GM12878 (cell line): ENCODE measurements around the gene ZNF134. TPM values are rescaled to one million over a fixed set of nuclear protein-coding genes. Genes with fewer than 3 reads are reported as not detected.

Experiments
- ATAC-seq: fragments of 200-7000 bp; cut with Tn5 transposase; 3 replicates; pipeline ENCODE4 v1.9.1; 2020; ENCODE audit warnings: mild to moderate bottlenecking, moderate library complexity
- BruUV-seq: library from RNA; stranded (reverse); fragments of 400-500 nt; replicated peaks from 2 replicates; lab custom pipeline; 2021; lab: Mats Ljungman, UMichigan
- CTCF ChIA-PET: fragments of 300-600 bp; sonication (Branson Sonifier 250); formaldehyde crosslinking; extraction: SDS; loops from one replicate; lab custom pipeline; 2021; ENCODE audit warnings: inconsistent platforms; lab: Yijun Ruan, JAX
- POLR2A ChIA-PET: fragments of 350-600 bp; formaldehyde crosslinking; extraction: SDS; loops from one replicate; lab custom pipeline; 2021; ENCODE audit warnings: inconsistent platforms; lab: Charles Lee
- RAD21 ChIA-PET: fragments of 300-600 bp; sonication (Branson Sonifier 250); formaldehyde crosslinking; loops from one replicate; lab custom pipeline; 2023; ENCODE audit warnings: antibody characterized with exemption; ENCODE audit not compliant: unreplicated experiment; lab: Charles Lee
- SMC1A ChIA-PET: fragments of 300-600 bp; sonication (Branson Sonifier 250); formaldehyde crosslinking; loops from one replicate; lab custom pipeline; 2023; ENCODE audit not compliant: unreplicated experiment, uncharacterized antibody; lab: Charles Lee
- DNase-seq: peaks from one replicate; pipeline ENCODE4 v3.0.0-alpha.2; 2011; ENCODE audit warnings: low read depth, low spot score
- FAIRE-seq: peaks from 3 replicates; lab custom pipeline; 2011; peaks lifted over from hg19 to GRCh38; lab: Jason Lieb, UNC
- H2AFZ ChIP-seq: 2 replicates; pipeline ENCODE4 v1.6.0; 2011; ENCODE audit warnings: low read depth, low read length, control low read depth; ENCODE audit not compliant: control insufficient read depth
- H3K27ac ChIP-seq: 2 replicates; pipeline ENCODE4 v1.5.1; 2011; ENCODE audit warnings: control low read depth; ENCODE audit not compliant: control insufficient read depth, insufficient read depth
- H3K27me3 ChIP-seq, 2 experiments: replicated peaks in 1 of 2; 2 replicates each; pipeline versions ENCODE4 v1.6.0 to v1.6.1; 2011; ENCODE audit warnings: low read length in 1 of 2; ENCODE audit not compliant: control insufficient read depth in 2 of 2, insufficient read depth in 2 of 2
- H3K36me3 ChIP-seq, 2 experiments: 2 replicates each; pipeline ENCODE4 v1.5.1; 2011; ENCODE audit warnings: low read length in 1 of 2; ENCODE audit not compliant: control insufficient read depth in 2 of 2, insufficient read depth in 2 of 2
- H3K4me1 ChIP-seq: 2 replicates; pipeline ENCODE4 v1.6.1; 2011; ENCODE audit warnings: mild to moderate bottlenecking, low read length, moderate library complexity, mixed read lengths; ENCODE audit not compliant: control insufficient read depth, insufficient read depth
- H3K4me2 ChIP-seq: 2 replicates; pipeline ENCODE4 v1.6.0; 2011; ENCODE audit warnings: control low read depth; ENCODE audit not compliant: control insufficient read depth, insufficient read depth
- H3K4me3 ChIP-seq: fragments of 200-600 bp; sonication (generic); 2 replicates; pipeline ENCODE4 v1.5.1; 2016
- H3K79me2 ChIP-seq: 2 replicates; pipeline ENCODE4 v1.6.0; 2011; ENCODE audit warnings: low read length; ENCODE audit not compliant: control insufficient read depth, insufficient read depth
- H3K9ac ChIP-seq: 2 replicates; pipeline ENCODE4 v1.8.0; 2011; ENCODE audit warnings: low read length, control low read depth, mixed read lengths; ENCODE audit not compliant: control insufficient read depth, insufficient read depth
- H3K9me3 ChIP-seq: replicated peaks from 3 replicates; pipeline ENCODE4 v1.5.1; 2011; ENCODE audit warnings: mild to moderate bottlenecking, low read length; ENCODE audit not compliant: control insufficient read depth, insufficient read depth
- H4K20me1 ChIP-seq: 2 replicates; pipeline ENCODE4 v1.6.0; 2011; ENCODE audit not compliant: control insufficient read depth, insufficient read depth
- ETV6 ChIP-seq, 2 experiments: fragments of 450-650 bp in 1 of 2; IDR thresholded peaks in 1 of 2; conservative IDR thresholded peaks in 1 of 2; 2 replicates each; pipeline ENCODE4 v1.6.1; 2014; ENCODE audit warnings: antibody characterized with exemption in 1 of 2, borderline replicate concordance in 1 of 2, low read depth in 1 of 2, mild to moderate bottlenecking in 1 of 2, moderate library complexity in 1 of 2
- HDGF ChIP-seq: fragments of 450-650 bp; IDR thresholded peaks from 2 replicates; pipeline ENCODE4 v1.6.1; 2016; ENCODE audit warnings: antibody characterized with exemption
- KDM1A ChIP-seq: fragments of 200-600 bp; sonication (generic); IDR thresholded peaks from 2 replicates; pipeline ENCODE4 v1.6.1; 2016; ENCODE audit warnings: borderline replicate concordance
- MLLT1 ChIP-seq: fragments of 450-650 bp; IDR thresholded peaks from 2 replicates; pipeline ENCODE4 v1.6.1; 2016; ENCODE audit warnings: mild to moderate bottlenecking
- NR2C1 ChIP-seq: fragments of 450-650 bp; IDR thresholded peaks from 2 replicates; pipeline ENCODE4 v1.6.1; 2017; ENCODE audit warnings: antibody characterized with exemption, mild to moderate bottlenecking, moderate library complexity
- PRDM15 ChIP-seq: fragments of 450-650 bp; formaldehyde crosslinking; IDR thresholded peaks from 2 replicates; pipeline ENCODE4 v1.4.0; 2020; ENCODE audit warnings: mild to moderate bottlenecking, moderate library complexity
- RAD21 ChIP-seq: IDR thresholded peaks from 2 replicates; pipeline ENCODE4 v1.6.1; 2011; ENCODE audit warnings: mild to moderate bottlenecking, low read depth, low read length, moderate library complexity; ENCODE audit not compliant: insufficient read depth
- RBBP5 ChIP-seq: fragments of 200-600 bp; sonication (generic); conservative IDR thresholded peaks from 2 replicates; pipeline ENCODE4 v1.6.1; 2016
- RELB ChIP-seq: fragments of 450-650 bp; IDR thresholded peaks from 2 replicates; pipeline ENCODE4 v1.6.1; 2017; ENCODE audit warnings: low read depth, mild to moderate bottlenecking, moderate library complexity
- TCF3 ChIP-seq: IDR thresholded peaks from 2 replicates; pipeline ENCODE4 v1.6.1; 2012; ENCODE audit warnings: low read depth, mild to moderate bottlenecking, low read length, borderline replicate concordance; ENCODE audit not compliant: insufficient read depth
- YBX1 ChIP-seq: fragments of 450-650 bp; IDR thresholded peaks from 2 replicates; pipeline ENCODE4 v1.6.1; 2016; ENCODE audit warnings: antibody characterized with exemption
- ZBTB4 ChIP-seq: fragments of 450-650 bp; formaldehyde crosslinking; IDR thresholded peaks from 2 replicates; pipeline ENCODE4 v1.4.0; 2022; ENCODE audit warnings: mild to moderate bottlenecking, moderate library complexity
- ZNF24 ChIP-seq: fragments of 450-650 bp; IDR thresholded peaks from 2 replicates; pipeline ENCODE4 v1.6.1; 2017; ENCODE audit warnings: antibody characterized with exemption, mild to moderate bottlenecking
- ZNF384 ChIP-seq: IDR thresholded peaks from 2 replicates; pipeline ENCODE4 v1.6.1; 2012; ENCODE audit warnings: low read depth, mild to moderate bottlenecking, low read length, improper control_type of control experiment, borderline replicate concordance
- ZSCAN29 ChIP-seq: fragments of 450-650 bp; IDR thresholded peaks from 2 replicates; pipeline ENCODE4 v1.6.1; 2017; ENCODE audit warnings: mild to moderate bottlenecking, moderate library complexity
- in situ Hi-C: fragments of 300-500 bp; cut with MboI; formaldehyde crosslinking; loops from 9 replicates; pipeline ENCODE4 v1.14.3; 2018; ENCODE audit warnings: mixed read lengths
- intact Hi-C: fragments of 100-400 bp; cut with micrococcal nuclease; formaldehyde crosslinking; loops from one replicate; pipeline ENCODE4 v1.14.2; 2022; ENCODE audit not compliant: unreplicated experiment
- polyA plus RNA-seq, 11 experiments: library from polyadenylated mRNA; depleted of rRNA in 4 of 11; unstranded in 6 of 11; stranded (reverse) in 5 of 11; fragments of >200 nt; fragmentation: Nextera tagmentation in 4 of 11; fragmentation: Illumina TruSeq in 1 of 11; extraction: Ambion mirVana in 4 of 11; extraction: Trizol in 1 of 11; gene quantifications; 1 replicate in 1 of 11; 2 replicates in 10 of 11; pipeline versions ENCODE4 v1.2.1 to v1.2.3, GENCODE V29; 2011 to 2016; ENCODE audit warnings: inconsistent platforms in 2 of 11, missing spikeins in 2 of 11, low read depth in 1 of 11
- total RNA-seq, 4 experiments: library from RNA; depleted of rRNA in 3 of 4; stranded (reverse); fragments of >200 nt in 3 of 4; fragmentation: Illumina TruSeq in 1 of 4; extraction: Trizol in 1 of 4; gene quantifications; 2 replicates each; pipeline versions ENCODE4 v1.2.1 to v1.2.3, GENCODE V29; 2013 to 2021

The ZNF134 gene
- total and polyA plus RNA-seq, 10 of the 15 experiments (the other 5 are each of a cell fraction or from before 2014, with no cell fraction given), result 1.6 to 17.6 (median 9.7) TPM

- Histone ChIP-seq H3K4me1 (no peaks in the 10 kb centered on the region), H3K36me3 (peaks cover 9 to 17% of the 10 kb centered on the region in 2 experiments), H2AFZ (no peak overlapping the region), H3K4me3 (no peak overlapping the region), H3K79me2 (no peaks in the 10 kb centered on the region), H3K9ac (no peak overlapping the region), H3K27ac (no peak overlapping the region), H4K20me1 (no peaks in the 10 kb centered on the region), H3K27me3 (no peaks in the 10 kb centered on the region), H3K4me2 (no peak overlapping the region), H3K9me3 (peaks cover 27% of the 10 kb centered on the region)
- TF ChIP-seq MLLT1 (no peak), ETV6 (conservative IDR thresholded peaks at IDR 0.05 in 1 of 2, IDR thresholded peaks at IDR 0.05 in 1 of 2; ENCODE audit: borderline replicate concordance in 1 of 2, low read depth in 1 of 2) (no peak), YBX1 (no peak), ZNF384 (no peak), PRDM15 (CRISPR knock-in tag) (no peak), RELB (no peak), HDGF (no peak), RBBP5 (no peak), ZNF24 (no peak), NR2C1 (no peak), TCF3 (no peak), ZSCAN29 (no peak), ZBTB4 (CRISPR knock-in tag) (no peak), KDM1A (no peak), RAD21 (no peak)
- BruUV-seq, result no TSS peak
- ChIA-PET RAD21 (no interaction called here), POLR2A (interaction anchor here (0.6 kb wide), 1 partner anchor 104 kb away, joined by 5 read pairs; no protein-coding TSS in a partner anchor), SMC1A (interaction anchor here (0.6 to 0.8 kb wide), 2 partner anchors 8 to 10 kb away, joined by 3 read pairs; no protein-coding TSS in a partner anchor), CTCF (no interaction called here)
- intact Hi-C loops (no loop called here), in situ Hi-C loops (no loop called here)
- DNase-seq, result no peak
- FAIRE-seq, result no peak
- no peak for ATAC-seq
Measured at GRCh38 chr19:57643734-57644133, 29.7 kb downstream of the ZNF134 start.
